Suppressor macrophage treated with lipopolysaccharide for 4 hours (primary cell): Measurements from ENCODE around the gene ZMIZ1.

ENCODE experiments used
- DNase-seq: peaks from one replicate; pipeline ENCODE4 v3.0.0-alpha.2; 2020

The ZMIZ1 gene

DNA sequence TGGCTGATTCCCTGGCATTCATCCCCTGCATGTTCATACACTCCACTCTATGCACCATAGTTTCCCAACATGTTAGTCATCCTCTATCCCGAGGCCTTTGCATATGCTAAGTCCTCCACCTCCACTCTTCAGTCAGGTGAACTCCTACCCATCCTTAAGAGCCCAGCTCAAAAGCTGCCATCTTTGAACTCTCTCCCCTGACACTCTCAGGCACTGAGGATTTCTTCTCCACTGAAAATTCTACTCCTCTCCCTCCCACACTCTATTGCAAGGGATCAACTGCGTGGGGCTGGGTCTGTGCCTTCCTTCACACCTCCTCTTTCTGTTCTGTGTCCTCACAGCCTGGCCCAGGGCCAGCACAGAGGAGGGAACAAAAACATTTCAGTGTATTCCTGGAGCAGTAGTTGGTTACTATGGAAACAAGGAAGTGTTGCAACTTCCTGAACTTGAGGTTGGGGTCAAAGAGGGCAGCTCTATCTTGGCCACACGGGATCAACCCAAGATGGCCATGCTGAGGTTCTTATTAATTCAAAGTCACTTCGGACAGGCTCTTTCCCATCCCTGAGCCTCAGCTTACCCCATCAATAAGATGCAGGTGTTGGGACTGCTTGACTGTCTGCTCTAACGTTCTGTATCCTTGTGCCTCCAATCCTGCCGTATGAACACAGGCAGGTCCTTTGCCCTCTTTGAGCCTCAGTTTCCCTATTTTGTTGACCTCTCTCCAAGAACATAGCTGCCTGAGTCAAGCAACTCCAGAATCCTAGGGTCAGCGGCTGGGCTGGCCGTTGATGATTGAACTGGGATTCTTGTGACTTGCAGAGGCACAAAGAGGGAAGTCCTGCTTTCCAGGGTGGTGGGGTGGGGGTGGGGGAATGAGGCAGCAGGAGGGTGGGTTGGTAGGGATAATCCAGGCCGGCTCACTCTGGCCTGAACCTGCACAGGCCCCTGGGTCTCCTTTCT is 15.5 kb downstream of the ZMIZ1 start:
- DNase-seq = peak; percentile 96

DNA sequence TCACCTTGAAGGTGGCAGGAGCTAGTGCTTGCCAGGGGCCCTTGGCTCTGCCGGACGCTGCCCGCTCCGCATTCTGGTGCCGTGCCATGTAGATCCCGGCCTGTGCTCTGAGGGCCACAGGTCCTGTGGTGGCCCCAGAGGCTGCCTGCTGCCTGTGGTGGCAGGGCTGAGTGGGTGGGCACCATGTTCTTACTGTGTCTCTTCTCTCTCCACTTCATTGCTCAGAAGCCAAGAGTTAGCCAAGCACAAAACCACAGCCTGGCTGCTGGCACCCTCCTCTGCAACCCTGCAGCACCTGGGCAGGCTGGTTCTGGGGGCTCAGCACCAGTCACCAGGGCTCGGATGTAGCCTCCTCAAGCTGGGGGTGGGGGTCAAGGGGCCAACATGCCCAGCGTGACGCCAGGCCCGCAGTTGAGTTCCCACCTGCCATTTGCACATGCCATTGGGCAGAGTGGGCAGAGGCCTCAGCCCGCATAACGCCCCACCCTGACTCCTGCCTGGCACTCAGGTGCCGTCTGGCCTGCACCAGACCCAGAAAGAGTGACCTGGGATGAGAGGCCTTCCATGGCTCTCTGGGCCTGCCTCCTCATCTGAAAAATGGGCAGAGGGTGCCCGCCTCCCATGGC is 16.3 kb downstream of the ZMIZ1 start:
- DNase-seq = no peak

DNA sequence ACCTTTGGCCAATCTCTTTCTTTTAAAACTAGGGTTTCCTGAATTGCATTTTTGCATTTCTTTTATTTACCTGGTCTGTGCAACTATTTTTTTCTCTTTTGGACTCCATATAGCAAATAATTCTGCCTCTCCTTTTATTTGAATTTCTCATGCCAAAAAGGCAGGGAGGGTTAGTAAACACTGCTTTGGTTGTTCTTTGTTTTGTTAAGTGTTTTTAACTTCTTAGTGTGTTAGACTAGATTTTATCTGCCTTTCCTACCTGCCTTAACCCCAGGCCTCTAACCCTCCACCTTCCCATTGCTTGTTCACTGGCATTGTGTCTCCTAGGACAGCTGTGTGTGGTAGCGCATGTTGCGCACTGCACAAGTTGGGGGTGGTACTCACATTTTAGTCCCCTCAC is 18.1 kb downstream of the ZMIZ1 start:
- no peak for DNase-seq

DNA sequence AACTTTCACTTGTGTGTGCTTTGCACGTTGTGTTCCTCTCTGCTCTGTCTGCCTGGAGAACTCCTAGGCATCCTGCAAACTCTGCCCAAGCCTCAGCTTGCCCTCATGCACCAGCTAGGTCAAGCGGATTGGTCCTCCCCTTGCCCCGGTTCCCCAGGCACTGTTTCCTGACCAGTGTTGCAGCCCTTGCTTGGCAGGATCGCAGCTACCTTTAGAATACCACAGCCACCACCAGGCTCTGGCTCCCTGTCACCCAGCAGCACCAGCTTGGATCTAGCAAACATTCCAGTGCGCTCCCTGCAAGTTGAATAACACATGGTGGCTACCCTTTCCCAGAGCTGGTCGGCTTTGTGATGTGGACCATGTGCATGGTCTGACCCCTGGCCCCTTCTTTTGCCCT is 19.0 kb downstream of the ZMIZ1 start:
- DNase-seq = no peak

DNA sequence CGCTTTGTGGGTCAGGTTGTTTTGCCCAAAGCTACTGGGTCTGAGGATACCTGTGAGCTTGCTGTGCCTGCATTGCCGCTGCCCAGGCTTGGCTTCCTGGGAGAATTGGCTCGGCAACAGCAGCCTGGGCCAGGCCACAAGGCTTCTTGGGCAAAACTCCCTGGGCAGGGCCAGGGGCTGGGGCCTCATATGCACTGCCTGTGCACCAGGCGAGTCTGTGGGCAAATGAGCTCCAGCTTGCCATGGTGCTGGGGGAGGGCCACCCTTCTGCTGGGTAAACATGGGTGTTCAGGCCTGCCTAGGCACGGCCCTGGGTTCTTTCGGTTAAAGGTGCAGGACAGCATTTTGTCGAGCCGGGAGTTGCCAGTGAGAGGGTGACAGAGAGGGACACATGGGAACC is 19.4 kb downstream of the ZMIZ1 start:
- DNase-seq = no peak

DNA sequence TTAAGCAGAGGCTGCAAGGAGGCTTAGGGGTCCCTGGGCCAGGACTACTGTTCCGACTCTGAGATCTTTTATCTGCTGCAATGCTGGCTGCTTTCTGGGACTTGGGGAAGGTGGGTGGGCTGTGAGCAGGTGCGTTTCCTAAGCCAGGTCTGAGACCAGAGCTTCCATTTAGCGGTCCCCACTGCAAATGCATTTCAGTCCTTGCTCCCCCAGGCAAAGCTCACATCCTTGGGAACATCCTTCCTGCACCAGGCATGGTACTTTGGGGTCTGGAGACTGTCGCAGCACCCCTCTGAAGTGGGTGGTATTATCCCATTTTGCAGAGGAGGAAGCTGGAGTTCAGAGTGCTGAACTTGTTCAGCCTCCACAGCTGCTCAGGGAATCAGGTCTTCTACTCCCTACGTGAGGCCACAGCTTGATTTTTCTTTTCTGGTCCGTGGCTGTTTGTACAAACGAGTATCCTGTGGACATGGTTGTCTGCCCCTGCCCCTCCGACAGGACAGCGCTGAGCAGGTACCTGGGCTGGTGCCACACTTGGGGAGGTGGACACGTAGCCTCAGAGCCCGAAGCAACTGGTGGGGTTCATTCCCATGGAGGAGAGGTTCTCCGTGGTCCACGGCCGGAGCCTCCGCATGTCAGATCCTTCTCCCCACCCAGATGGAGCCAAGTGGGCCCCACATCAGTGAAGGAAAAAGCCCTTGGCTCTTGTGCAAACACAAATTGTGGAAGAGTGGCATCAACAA is 20.0 kb downstream of the ZMIZ1 start:
- no peak for DNase-seq

DNA sequence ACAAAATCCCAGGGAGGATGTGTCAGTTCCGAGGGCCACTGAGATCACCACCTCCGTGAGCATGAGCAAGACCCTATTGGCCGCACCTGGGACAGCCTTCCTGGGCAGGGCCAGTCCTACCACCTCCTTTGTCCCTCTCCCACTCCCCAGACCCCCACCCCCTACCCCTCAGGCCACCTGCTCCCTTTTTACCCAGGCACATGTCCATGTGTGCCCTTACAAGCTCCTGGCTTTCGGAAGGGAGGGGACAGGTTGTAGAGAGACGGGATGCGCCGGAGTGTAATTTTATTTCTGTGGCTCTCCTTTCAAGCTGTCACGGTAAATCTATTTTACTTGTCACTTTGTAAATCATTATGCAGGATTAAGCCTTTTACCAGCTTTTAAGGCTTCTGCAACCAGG is 20.9 kb downstream of the ZMIZ1 start:
- DNase-seq = no peak

DNA sequence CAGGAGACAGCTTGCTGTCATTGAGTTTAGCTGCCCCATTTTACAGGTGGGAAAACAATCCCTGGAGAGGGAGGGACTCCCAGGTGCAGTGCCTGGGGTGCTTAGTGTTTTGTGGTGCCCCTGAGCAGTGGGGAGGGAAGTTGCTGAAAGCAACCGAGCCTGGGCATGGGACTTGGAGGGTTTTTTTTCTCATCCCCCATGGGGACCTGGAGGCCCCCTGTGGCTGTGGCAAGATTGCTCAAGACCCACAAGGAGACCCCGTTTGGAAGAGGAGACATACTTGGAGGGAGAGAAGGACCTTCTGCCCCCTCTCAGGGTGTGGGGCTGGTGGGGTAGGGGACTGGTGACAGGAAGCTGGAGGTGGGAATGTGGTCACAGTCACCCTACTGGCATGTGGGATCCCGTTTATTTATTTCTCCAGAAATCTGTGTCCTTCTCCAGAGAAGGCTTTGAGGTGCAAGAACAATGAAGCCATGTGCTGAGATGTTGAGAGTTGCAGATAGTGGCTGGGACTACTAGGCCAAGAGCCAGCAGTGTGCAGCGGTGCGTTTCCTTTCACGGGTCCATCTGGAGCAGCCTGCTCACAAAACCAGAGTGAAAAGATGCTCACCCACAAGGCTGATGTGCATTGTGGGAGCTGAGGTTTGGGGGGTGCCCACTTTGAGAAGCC is 21.5 kb downstream of the ZMIZ1 start:
- DNase-seq = no peak

DNA sequence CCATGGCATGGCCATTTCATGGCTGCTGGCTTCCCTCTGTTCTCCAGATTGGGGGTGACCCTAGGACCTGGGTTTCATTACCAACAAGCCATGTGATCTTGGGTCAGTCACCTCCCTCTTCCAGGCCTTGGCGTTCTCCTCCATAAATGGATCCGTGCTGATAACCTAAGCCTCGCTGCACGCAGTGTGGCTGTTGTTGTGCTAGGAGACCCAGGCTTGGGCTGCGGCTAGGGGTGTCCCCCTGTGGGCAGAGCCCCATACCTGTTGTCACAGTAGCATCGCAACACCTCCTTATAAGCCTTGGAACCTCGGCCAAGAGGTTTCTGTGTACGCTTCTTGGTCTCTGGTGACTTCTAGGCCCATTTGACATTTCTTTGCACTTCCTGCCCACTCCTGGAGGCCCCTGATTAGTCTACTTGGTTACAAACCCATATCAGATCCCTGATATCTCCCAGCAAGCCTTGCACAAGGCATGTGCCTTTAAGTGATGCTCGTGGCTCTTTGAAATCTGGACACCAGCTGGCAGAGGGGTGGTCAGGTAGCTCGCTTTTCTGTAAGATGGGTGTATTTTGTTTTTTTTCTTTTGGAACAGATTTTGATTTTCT is 23.6 kb downstream of the ZMIZ1 start:
- DNase-seq = no peak

DNA sequence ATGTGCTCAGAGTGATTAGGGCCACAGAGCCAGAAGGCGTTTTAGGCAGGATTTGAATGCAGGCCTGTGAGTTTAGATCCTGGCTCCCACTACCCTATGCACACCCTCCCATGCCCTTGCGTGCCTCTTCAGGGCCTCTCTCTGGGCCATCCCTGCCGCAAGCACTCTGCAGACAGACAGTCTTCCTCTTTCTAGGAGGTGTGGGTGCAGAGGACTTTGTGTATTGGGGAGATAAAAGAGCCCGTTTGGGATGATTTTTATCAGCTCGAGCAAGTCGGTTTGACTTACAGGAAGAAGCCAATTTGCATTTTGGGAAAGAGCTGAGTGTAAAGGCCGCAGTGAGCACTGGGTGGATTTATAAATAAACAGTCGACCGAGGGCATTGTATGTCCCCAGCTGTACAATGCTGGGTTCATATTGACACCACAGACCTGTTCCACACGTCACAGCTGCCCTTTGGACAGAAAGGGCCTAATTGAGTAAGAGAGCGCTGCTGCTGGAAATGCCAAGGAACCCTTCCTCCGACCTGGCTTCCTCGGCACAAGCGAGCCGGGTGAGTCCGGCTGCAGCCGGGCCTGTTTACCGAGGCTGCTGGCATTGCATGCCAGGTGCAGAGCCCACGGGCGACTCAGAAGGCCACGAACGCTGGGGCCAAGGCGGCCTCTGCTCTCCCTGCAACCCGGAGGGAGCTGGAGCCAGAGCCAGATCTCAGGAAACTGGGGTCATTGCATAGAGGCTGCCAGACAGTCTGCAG is 25.1 kb downstream of the ZMIZ1 start:
- DNase-seq = peak; percentile 77

DNA sequence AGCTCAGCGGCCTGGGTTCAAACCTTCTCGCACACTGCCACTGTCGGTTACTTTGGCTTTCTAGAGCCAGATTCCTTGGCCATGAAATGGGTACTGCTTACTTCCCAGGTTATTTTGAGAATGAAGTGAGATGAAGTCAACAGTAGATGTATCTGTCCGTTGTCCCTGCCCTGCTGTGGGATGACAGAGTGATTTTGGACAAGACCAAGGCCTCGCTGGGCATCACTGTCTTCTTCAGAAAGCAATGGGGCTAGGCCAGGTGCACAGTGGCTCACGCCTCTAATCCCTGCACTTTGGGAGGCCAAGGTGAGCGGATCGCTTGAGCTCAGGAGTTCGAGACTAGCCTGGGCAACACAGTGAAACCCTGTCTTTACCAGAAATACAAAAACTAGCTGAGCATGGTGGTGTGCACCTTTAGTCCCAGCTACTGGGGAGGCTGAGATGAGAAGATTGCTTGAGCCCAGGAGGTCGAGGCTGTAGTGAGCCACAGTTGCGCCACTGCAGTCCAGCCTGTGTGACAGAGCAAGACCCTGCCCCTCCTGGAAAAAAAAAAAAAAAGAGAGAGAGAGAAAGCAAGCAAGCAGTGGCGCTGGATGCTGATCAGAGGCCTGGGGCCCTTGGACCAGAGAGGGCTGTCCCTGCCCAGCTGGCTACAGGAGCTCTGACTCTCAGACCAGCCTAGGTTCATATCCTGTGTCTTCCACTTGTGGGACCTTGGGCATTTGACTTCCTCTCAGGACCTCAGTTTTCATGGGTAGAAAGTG is 25.8 kb downstream of the ZMIZ1 start:
- no peak for DNase-seq

DNA sequence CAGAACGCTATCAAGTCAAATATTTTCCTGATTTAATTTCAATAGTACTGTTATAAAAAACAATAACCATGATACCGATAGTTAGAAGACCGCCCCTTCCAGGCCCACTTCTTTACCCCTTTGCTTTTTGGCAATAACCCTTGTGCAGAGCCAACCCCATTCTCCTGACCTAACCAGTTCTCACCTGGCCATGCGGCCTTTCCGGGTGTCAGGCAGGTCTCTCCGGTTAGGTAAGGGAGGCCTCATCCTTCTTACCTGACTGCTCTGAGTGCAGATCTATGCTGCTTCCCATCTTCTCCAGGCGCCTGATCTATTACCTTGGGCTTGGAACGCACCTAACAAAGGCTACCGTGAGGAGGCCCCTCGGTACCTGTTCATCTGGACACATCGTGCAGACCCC is 26.6 kb downstream of the ZMIZ1 start:
- no peak for DNase-seq

DNA sequence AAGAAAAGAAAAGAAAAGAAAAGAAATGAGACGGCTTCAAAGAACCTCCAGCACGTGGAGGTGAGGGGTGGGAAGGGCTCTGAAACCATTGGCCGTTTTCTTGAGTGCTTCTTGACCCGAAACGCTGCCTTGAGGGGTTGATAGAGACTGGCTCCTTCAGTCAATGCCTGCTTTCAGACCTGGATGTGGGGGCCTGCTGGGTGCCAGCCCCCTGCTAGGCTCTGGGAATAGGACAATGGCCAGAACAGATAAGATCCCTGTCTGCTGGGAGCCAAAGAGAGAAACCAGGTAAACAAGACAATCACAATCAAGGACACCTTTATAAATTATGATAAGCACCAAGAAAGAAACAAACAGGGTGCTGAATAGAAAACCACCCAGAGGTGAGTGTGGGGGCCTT is 27.7 kb downstream of the ZMIZ1 start:
- DNase-seq = no peak

DNA sequence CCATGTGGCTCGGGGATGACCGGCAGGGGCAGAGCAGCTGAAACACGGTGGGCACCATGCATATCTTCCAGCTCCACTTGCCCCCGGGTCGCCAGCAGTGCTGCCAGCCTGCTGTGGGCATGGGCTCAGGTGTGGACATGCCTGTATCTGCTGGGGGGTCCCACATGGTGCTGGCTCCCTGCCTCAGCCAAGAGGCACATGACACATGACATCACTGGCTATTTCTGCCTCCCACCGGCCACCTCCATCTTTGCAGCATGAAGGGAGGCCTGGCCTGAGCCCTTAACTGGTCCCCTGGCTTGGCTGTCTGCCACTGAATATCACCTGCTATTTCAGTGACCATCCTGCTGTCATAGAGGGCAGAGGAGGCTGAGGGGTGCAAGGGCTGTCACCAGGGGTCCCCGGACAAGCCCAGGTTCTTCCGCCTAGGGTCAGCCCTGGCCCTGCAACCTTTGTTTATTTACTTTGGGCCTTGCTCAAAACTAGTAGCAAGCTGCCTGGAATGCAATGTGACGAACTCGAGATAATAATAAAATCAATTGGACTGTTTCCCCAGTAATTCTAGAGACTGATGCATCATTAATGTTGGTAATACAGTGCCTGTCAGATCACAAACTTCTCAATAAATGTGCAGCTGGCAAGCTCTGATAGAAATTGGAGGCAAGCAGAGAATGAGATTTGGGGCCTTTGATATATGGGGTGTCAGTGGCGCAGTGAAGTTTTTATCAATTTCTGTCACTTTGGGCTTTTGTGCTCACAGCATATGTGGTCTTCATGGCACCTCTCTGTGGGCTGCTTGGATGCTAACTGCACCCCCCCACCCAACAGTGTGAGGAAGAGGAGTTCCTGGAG is 28.5 kb downstream of the ZMIZ1 start:
- DNase-seq = no peak

DNA sequence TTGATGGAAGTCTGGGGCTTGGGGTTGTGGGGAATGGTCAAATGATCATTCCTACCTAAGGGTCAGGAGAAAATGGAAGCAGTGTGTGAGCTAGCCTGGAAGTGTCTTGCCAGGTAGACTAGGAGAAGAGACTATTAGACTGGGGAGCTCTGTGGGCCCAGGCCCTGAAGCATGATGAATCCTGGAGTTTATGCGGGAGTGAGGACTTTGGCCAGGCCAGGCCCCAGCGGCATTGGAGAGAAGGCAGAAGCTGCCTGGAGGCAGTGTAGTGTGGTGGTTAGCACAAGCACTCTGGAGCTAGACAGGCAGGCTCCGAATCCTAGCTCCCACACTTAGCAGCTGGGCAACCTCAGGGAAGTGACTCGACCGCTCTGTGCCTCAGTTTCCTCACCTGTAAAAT is 29.3 kb downstream of the ZMIZ1 start:
- no peak for DNase-seq

DNA sequence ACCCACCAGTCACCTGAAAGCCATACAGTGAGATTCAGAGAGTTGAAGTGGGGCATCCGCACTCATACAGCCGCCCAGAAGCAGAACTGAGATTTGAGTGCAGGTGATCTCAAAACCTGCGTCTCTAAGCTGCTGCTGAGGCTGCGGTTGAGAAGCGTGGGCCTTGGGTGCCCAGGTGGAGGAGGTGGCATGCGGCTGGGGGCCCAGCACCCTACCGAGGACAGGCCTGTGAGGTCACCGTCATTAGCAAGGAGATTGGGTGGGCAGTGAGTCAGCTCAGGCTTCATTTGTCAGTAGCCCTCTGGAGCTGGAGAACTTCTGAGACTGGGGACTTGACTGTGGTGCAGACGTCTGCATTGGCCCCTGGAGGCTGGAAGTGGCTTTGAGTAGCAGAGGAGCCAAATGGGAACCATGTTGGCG is 29.8 kb downstream of the ZMIZ1 start:
- DNase-seq = no peak

DNA sequence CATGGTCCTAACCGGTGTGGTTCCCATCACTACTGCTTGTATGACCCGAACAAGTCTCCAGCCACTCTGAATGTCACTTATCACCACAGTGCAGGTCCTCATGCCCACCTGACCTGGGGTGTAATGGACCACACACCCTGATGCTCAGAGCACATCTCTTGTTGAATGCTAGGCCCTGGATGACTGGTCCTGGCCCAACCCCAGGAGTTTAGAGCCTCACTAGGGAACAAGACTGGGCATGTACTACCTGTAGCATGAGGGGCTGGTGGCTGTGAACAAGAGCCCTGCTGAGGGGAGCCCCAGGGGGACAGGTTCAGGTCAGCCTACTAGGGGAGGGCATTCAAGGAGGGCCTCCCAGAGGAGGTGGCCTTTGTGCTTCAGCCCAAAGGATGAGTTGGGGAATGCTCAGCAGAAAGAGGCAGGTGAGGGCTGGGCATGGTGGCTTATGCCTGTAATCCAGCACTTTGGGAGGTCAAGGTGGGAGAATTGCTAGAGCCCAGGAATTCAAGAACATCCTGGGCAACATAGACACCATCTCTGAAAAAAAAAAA is 31.2 kb downstream of the ZMIZ1 start:
- DNase-seq = no peak

DNA sequence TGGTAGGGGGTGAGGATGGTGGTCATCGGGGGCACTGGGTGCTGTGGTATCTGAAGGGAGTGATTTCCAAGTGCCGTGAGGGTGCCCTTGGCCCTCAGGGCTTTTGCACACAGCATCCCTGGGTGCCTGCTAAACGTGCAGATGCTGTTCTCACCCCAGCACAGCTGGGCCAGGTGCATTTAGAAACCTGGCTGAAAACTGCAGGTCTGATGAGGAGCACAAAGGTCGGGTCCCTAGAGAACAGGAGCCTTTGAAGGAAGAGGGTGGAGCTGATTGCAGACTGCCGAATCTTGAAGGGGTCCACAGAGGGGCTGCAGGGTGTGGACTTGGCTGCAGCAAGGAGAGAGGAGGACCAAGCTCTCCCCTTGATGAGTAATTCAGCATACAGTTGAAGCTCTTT is 32.0 kb downstream of the ZMIZ1 start:
- DNase-seq = no peak

DNA sequence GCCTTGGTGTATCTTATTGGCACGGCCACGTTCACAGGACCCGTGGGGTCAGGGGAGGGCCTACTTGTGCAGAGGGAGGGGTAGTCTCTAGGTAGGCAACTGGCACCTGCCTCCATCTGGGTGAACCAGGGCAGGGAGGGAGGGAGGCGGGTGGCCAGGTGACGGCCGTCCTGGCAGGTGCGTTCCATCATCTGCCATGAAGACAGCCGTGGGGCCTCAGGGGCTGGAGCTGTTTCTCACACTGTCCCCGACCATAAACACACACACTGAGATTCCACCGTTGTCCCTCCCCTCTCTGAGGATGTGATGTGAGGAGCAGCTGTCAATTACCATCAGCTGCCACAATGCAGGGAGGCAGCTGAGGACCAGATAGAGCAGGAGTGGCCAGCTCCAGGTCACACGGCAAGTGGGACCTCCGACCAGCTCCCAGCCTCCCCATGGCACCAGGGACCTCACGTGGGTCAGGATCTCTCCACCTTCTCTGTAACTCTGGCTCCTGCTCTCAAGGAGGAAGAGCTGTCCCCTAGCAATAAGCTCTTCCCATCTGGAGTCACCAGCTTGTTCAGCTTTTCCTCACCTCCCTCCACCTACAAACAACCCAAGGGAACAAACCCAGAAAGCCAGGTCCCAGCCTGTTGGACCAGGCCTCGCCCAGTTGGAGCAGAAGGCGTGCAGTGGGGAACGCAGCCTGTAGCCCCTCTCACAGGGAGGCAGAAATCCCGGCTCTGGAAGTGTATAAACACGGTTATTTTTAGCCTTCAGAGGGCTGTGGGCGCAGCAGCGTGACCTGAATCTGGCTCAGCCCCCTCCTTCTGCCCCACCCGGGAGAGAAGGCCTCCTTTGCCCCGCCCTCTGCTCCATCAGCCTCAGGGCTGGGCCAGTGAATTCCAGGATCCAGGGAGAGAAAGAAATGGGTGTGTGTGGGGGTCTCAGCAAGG is 33.1 kb downstream of the ZMIZ1 start:
- DNase-seq = no peak
